Liver (tissue), 9 donors: ENCODE data around the gene LRRC27. TPM values are rescaled to one million over a fixed set of nuclear protein-coding genes. Genes with fewer than 3 reads are reported as not detected.

Experiments used
- DNase-seq: peaks from one replicate; pipeline ENCODE4 v3.0.0-alpha.2; 2017; ENCODE audit warnings: low spot score
- H3K27ac ChIP-seq, 2 donors: one replicate each; pipeline ENCODE4 v1.7.0; 2013; ENCODE audit warnings: inconsistent platforms in 2 of 2, low read length in 2 of 2, control low read depth in 1 of 2, low read depth in 1 of 2, mild to moderate bottlenecking in 1 of 2
- H3K27me3 ChIP-seq, 4 donors: one replicate each; pipeline versions ENCODE4 v1.6.1 to v1.7.0; 2013; ENCODE audit warnings: low read length in 3 of 4, inconsistent platforms in 1 of 4, mild to moderate bottlenecking in 1 of 4, moderate library complexity in 1 of 4; ENCODE audit not compliant: control insufficient read depth in 4 of 4, insufficient read depth in 4 of 4
- H3K36me3 ChIP-seq, 4 donors: one replicate each; pipeline versions ENCODE4 v1.6.1 to v1.7.0; 2013; ENCODE audit warnings: low read length in 3 of 4, mild to moderate bottlenecking in 3 of 4, low read depth in 1 of 4, moderate library complexity in 1 of 4; ENCODE audit not compliant: control insufficient read depth in 4 of 4, insufficient read depth in 3 of 4
- H3K4me1 ChIP-seq, 4 donors: one replicate each; pipeline versions ENCODE4 v1.6.1 to v1.7.0; 2013; ENCODE audit warnings: low read length in 3 of 4, mild to moderate bottlenecking in 3 of 4, moderate library complexity in 1 of 4; ENCODE audit not compliant: control insufficient read depth in 4 of 4, insufficient read depth in 4 of 4
- H3K4me3 ChIP-seq, 3 donors: one replicate each; pipeline versions ENCODE4 v1.6.1 to v1.7.0; 2013; ENCODE audit warnings: low read length in 3 of 3, control low read depth in 1 of 3, low read depth in 1 of 3, mild to moderate bottlenecking in 1 of 3
- H3K9ac ChIP-seq, 2 donors: one replicate each; pipeline ENCODE4 v1.7.0; 2013; ENCODE audit warnings: low read length in 2 of 2, mild to moderate bottlenecking in 2 of 2, moderate library complexity in 2 of 2, control low read depth in 1 of 2, low read depth in 1 of 2
- H3K9me3 ChIP-seq, 4 donors: one replicate each; pipeline versions ENCODE4 v1.6.1 to v1.7.0; 2013; ENCODE audit warnings: low read length in 3 of 4; ENCODE audit not compliant: control insufficient read depth in 4 of 4
- EGR1 ChIP-seq, 2 donors: IDR thresholded peaks; 2 replicates each; pipeline ENCODE4 v1.6.1; 2016 to 2018; ENCODE audit warnings: antibody characterized with exemption in 2 of 2, low read depth in 2 of 2
- FOXA1 ChIP-seq: IDR thresholded peaks from 2 replicates; pipeline ENCODE4 v1.6.1; 2016; ENCODE audit warnings: antibody characterized with exemption
- HNF4A ChIP-seq, 2 donors: conservative IDR thresholded peaks; 2 replicates each; pipeline ENCODE4 v1.6.1; 2016; ENCODE audit warnings: antibody characterized with exemption in 2 of 2, mild to moderate bottlenecking in 2 of 2
- HNF4G ChIP-seq: IDR thresholded peaks from 2 replicates; pipeline ENCODE4 v1.6.1; 2016; ENCODE audit warnings: antibody characterized with exemption
- JUND ChIP-seq, 2 donors: IDR thresholded peaks; 2 replicates each; pipeline ENCODE4 v1.6.1; 2016; ENCODE audit warnings: antibody characterized with exemption in 2 of 2
- MAX ChIP-seq: IDR thresholded peaks from 2 replicates; pipeline ENCODE4 v1.6.1; 2016; ENCODE audit warnings: antibody characterized with exemption
- NR2F2 ChIP-seq: IDR thresholded peaks from 2 replicates; pipeline ENCODE4 v1.6.1; 2016; ENCODE audit warnings: antibody characterized with exemption
- RAD21 ChIP-seq, 2 donors: IDR thresholded peaks; 2 replicates each; pipeline ENCODE4 v1.6.1; 2016; ENCODE audit warnings: antibody characterized with exemption in 2 of 2, mild to moderate bottlenecking in 2 of 2
- REST ChIP-seq: IDR thresholded peaks from 2 replicates; pipeline ENCODE4 v1.6.1; 2016; ENCODE audit warnings: antibody characterized with exemption, mild to moderate bottlenecking
- SP1 ChIP-seq: IDR thresholded peaks from 2 replicates; pipeline ENCODE4 v1.6.1; 2018; ENCODE audit warnings: antibody characterized with exemption, mild to moderate bottlenecking
- TAF1 ChIP-seq: conservative IDR thresholded peaks from 2 replicates; pipeline ENCODE4 v1.6.1; 2016; ENCODE audit warnings: antibody characterized with exemption, mild to moderate bottlenecking
- YY1 ChIP-seq: IDR thresholded peaks from 2 replicates; pipeline ENCODE4 v1.6.1; 2016; ENCODE audit warnings: antibody characterized with exemption, mild to moderate bottlenecking
- WGBS: extraction: QIAGEN DNeasy Blood & Tissue Kit; methylation state at CpG from one replicate; pipeline ENCODE4 v1.1.7; 2013; 5-methylcytosine and 5-hydroxymethylcytosine counted together
- polyA plus RNA-seq, 2 donors: library from polyadenylated mRNA; stranded (reverse) in 1 of 2; unstranded in 1 of 2; fragments of 200-250 nt in 1 of 2; fragments of >200 nt in 1 of 2; fragmentation: Nextera tagmentation in 1 of 2; extraction: Ambion mirVana in 1 of 2; gene quantifications; one replicate each; pipeline versions ENCODE4 v1.2.1 to v1.2.3, GENCODE V29; 2013 to 2015
- total RNA-seq, 2 donors: library from RNA; depleted of rRNA; stranded (reverse); fragments of >200 nt; gene quantifications; one replicate each; pipeline ENCODE4 v1.2.3, GENCODE V29; 2014
- TF ChIP-seq, protein P1 (sequence below): IDR thresholded peaks from 2 replicates; pipeline ENCODE4 v1.6.1; 2016; ENCODE audit warnings: antibody characterized with exemption
- donor health status: healthy.
- donor health status: healthy.
- donor health status: healthy.
- donor health status: healthy.
- donor health status: healthy.

LRRC27 gene
- total and polyA plus RNA-seq, 4 donors = 1.8 to 2.8 (median 2.6) TPM

DNA sequence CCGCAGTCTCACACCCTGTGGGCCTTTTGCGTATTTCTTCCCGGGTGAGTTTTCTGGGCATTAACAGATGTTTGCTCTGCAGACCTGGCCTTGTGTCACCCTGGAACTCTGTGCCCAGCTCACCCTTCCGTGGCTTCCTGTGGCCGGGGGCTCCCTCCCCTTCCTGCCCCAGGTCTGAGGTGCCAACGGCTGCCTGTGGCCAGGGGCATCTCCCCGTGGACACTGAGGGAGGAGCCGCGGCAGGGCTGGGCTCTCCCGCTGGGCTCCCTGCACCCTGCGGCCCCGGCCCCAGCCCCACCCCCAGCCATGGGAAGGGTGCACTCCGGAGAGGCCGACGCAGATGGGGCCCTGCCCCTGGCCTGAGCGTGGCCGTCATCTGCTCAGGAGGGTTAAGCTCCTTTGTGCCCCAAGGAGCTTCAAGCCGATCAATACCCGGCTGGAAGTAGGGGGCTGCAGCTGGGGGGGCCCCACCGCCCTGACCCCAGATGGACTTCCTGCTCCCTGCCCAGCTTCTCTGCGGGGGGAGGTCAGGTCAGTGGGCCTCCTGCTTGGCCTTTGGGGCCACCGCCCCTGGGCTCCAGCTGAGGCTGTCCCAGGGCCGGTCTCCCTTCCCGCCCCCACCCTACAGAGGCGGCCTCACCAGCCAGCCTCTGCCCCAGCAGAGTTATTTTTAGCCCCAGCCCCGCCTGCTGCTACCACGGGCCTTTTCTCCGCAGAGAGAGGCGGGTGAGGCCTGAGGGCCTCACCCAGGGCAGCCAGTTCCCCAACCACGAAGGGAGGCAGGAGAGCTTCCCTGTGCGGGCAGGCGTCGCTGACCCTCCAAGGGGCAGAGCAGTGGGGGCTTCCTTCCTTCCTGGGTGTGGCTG lies 89.2 kb downstream of the LRRC27 start:
- Histone ChIP-seq H3K4me3 (no peak overlapping the region), H3K9ac (no peak overlapping the region), H3K27me3 (no peaks in the 10 kb centered on the region), H3K4me1 (peaks cover 0 to 13% (median 7%) of the 10 kb centered on the region in 4 donors), H3K9me3 (no peaks in the 10 kb centered on the region), H3K27ac (peak overlapping the region; percentile 73 to 85), H3K36me3 (no peaks in the 10 kb centered on the region)
- DNase-seq = no peak
- WGBS = 50% methylated on average over 33 of the region's 33 CpGs
- no peak for TF ChIP-seq JUND (IDR thresholded peaks at IDR 0.05)
- no peak for TF ChIP-seq HNF4G
- TF ChIP-seq MAX = no peak
- peak; percentile 25 for TF ChIP-seq NR2F2
- TF ChIP-seq TAF1 = no peak

- H3K36me3 ChIP-seq = no peaks in the 10 kb centered on the region
- peaks cover 0 to 13% (median 7%) of the 10 kb centered on the region in 4 donors for H3K4me1 ChIP-seq
- no peaks in the 10 kb centered on the region for H3K9me3 ChIP-seq
- H3K27ac ChIP-seq = peak overlapping the region; percentile 73 to 85
- no peak for DNase-seq
- no peak overlapping the region for H3K4me3 ChIP-seq
- 76% methylated on average over 30 of the region's 30 CpGs for WGBS
- no peak overlapping the region for H3K9ac ChIP-seq
- TF ChIP-seq, protein P1, sequence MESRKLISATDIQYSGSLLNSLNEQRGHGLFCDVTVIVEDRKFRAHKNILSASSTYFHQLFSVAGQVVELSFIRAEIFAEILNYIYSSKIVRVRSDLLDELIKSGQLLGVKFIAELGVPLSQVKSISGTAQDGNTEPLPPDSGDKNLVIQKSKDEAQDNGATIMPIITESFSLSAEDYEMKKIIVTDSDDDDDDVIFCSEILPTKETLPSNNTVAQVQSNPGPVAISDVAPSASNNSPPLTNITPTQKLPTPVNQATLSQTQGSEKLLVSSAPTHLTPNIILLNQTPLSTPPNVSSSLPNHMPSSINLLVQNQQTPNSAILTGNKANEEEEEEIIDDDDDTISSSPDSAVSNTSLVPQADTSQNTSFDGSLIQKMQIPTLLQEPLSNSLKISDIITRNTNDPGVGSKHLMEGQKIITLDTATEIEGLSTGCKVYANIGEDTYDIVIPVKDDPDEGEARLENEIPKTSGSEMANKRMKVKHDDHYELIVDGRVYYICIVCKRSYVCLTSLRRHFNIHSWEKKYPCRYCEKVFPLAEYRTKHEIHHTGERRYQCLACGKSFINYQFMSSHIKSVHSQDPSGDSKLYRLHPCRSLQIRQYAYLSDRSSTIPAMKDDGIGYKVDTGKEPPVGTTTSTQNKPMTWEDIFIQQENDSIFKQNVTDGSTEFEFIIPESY = no peak
- TF ChIP-seq YY1 (no peak), JUND (IDR thresholded peaks at IDR 0.05) (no peak), NR2F2 (no peak)
- no peaks in the 10 kb centered on the region for H3K27me3 ChIP-seq
Observed at GRCh38 chr10:132421847-132422751, 90.1 kb downstream of the LRRC27 start.

DNA sequence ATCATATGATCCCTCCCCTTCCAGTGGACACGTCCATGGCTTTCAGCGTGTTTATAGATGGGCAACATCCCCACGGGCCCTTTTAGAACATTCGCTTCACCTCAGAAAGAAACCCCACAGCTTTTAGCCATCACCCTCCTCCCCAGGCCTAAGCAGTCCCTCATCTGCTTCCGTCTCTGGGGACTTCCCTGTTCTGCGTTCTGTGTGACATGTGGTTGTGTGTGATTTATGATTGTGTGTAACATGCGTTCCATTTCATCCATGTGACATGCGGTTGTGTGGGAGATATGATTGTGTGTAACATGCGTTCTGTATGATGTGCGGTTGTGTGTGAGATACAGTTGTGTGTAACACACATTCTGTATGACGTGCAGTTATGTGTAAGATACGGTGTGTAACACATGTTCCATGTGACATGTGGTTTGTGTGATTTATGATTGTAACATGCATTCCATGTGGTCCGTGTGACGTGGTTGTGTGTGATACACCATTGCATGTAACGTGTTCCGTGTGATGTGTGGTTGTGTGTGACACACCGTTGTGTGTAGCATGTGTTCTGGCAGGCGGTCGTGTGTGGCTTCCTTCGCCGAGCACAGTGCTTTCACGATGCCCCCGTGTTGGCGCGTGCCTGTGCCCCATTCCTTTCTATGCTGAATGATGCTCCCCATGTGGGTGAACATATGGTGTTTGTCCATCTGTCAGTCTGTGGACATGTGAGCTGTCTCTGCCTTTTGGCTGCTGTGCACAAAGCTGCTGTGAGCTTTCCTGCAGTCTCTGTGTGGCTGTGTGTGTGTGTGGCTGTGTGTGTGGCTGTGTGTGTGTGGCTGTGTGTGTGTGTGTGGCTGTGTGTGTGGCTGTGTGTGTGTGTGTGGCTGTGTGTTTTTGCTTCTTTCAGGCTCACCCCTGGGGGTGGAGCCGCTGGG lies 91.2 kb downstream of the LRRC27 start:
- H3K9ac ChIP-seq = no peak overlapping the region
- DNase-seq = no peak
- TF ChIP-seq SP1 (no peak), HNF4A (conservative IDR thresholded peaks at IDR 0.05) (no peak), NR2F2 (no peak), YY1 (no peak), MAX (no peak), JUND (IDR thresholded peaks at IDR 0.05) (no peak), REST (no peak), EGR1 (IDR thresholded peaks at IDR 0.05; ENCODE audit: low read depth in 2 of 2) (no peak), FOXA1 (no peak), RAD21 (IDR thresholded peaks at IDR 0.05) (no peak), HNF4G (no peak)
- TF ChIP-seq, protein P1 = no peak

More for the DNA sequence above, 91.2 kb downstream of the LRRC27 start:
- Histone ChIP-seq H3K36me3 (no peaks in the 10 kb centered on the region), H3K27ac (peak overlapping the region; percentile 49 to 85), H3K4me1 (peaks cover 0 to 13% (median 7%) of the 10 kb centered on the region in 4 donors), H3K27me3 (no peaks in the 10 kb centered on the region), H3K9me3 (no peaks in the 10 kb centered on the region), H3K4me3 (no peak overlapping the region)
- 83% methylated on average over 26 of the region's 26 CpGs for WGBS
